Measurements from ENCODE around the gene MOSPD3. TPM values are rescaled to one million over a fixed set of nuclear protein-coding genes. Genes with fewer than 3 reads are reported as not detected.

The MOSPD3 gene
- total and polyA plus RNA-seq, 2 of the 13 experiments (the other 11 are each of a cell fraction or from before 2014, with no cell fraction given): 7.6 to 8.8 TPM

GRCh38 chr7:100655908-100656674 lies 43.8 kb downstream of the MOSPD3 start, which contains the start of gene ACTL6B (continued):
- TF ChIP-seq ZBTB43 (CRISPR knock-in tag; conservative IDR thresholded peaks at IDR 0.05) (0 out of 2 replicates have a peak, but pooled peaks have one; percentile 75), ZNF639 (CRISPR knock-in tag; conservative IDR thresholded peaks at IDR 0.05) (0 out of 2 replicates have a peak, but pooled peaks have one; percentile 45), DNMT3B (CRISPR knock-in tag; conservative IDR thresholded peaks at IDR 0.05) (0 out of 2 replicates have a peak, but pooled peaks have one; percentile 29), NR2C2 (CRISPR knock-in tag; IDR thresholded peaks at IDR 0.05; ENCODE audit: borderline replicate concordance) (0 out of 2 replicates have a peak, but pooled peaks have one; percentile 20), TFDP1 (CRISPR knock-in tag; IDR thresholded peaks at IDR 0.05; ENCODE audit: borderline replicate concordance) (peak; percentile 47; the same call in 1 of the 2 replicates), NKX3-1 (CRISPR knock-in tag; IDR thresholded peaks at IDR 0.05) (peak; percentile 35; the same call in 1 of the 2 replicates), HMGXB4 (CRISPR knock-in tag; IDR thresholded peaks at IDR 0.05; ENCODE audit: borderline replicate concordance in 1 of 2, low read depth in 1 of 2) (no peak), NRL (CRISPR knock-in tag; IDR thresholded peaks at IDR 0.05; ENCODE audit: borderline replicate concordance) (no peak), ZNF441 (CRISPR knock-in tag; IDR thresholded peaks at IDR 0.05; ENCODE audit: borderline replicate concordance) (peak; percentile 91), ZSCAN5A (CRISPR knock-in tag; IDR thresholded peaks at IDR 0.05; ENCODE audit: borderline replicate concordance) (no peak), ZKSCAN8 (CRISPR knock-in tag; IDR thresholded peaks at IDR 0.05; ENCODE audit: borderline replicate concordance) (0 out of 2 replicates have a peak, but pooled peaks have one; percentile 63), SNAI1 (CRISPR knock-in tag; IDR thresholded peaks at IDR 0.05; ENCODE audit: borderline replicate concordance) (peak; percentile 70; the same call in 1 of the 2 replicates), ZNF121 (CRISPR knock-in tag; IDR thresholded peaks at IDR 0.05) (no peak), PAXIP1 (CRISPR knock-in tag; conservative IDR thresholded peaks at IDR 0.05) (no peak), NFKBIZ (CRISPR knock-in tag; IDR thresholded peaks at IDR 0.05) (0 out of 2 replicates have a peak, but pooled peaks have one; percentile 49), NR2F1 (CRISPR knock-in tag; IDR thresholded peaks at IDR 0.05) (no peak)
